Hindlimb muscle (tissue), 1 donor: ENCODE data around the gene CDH4. TPM values are rescaled to one million over a fixed set of nuclear protein-coding genes. Genes with fewer than 3 reads are reported as not detected.

Source experiments
- DNase-seq: peaks from one replicate; pipeline ENCODE4 v3.0.0-alpha.2; 2013
- polyA plus RNA-seq: library from polyadenylated mRNA; unstranded; fragments of 120-200 nt; gene quantifications from one replicate; pipeline ENCODE4 v1.2.1, GENCODE V29; 2013; ENCODE audit not compliant: insufficient read length

CDH4 gene
- polyA plus RNA-seq, 1 donor: 1.0 TPM

DNA sequence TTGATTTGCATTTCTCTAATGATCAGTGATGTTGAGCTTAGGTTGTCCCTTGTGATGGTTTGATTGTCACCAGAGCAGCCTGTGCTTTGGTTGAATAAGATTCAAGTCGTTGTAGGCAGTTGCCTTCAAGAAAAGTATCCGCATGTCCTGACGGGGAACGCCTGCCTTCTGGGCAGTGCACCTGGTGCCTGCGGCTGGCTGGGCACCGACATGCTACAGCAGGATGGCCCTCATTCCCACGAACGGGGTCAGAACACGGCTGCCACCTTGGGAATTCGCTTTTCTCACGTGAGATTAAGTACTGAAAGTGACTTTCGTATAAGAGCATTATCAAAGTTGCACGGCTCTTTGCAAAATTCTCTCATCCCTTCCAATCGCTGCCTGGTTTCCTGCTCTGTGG lies 78.4 kb downstream of the CDH4 start:
- DNase-seq: no peak

GRCh38 chr20:61331543-61331942 lies 79.5 kb downstream of the CDH4 start:
- DNase-seq: no peak

GRCh38 chr20:61332016-61332975 lies 80.2 kb downstream of the CDH4 start:
- DNase-seq: no peak

GRCh38 chr20:61333484-61334108 lies 81.5 kb downstream of the CDH4 start:
- no peak for DNase-seq

GRCh38 chr20:61340157-61340556 lies 88.1 kb downstream of the CDH4 start:
- DNase-seq: no peak

- no peak for DNase-seq
These were observed 89.5 kb downstream of the CDH4 start for GRCh38 chr20:61341605-61342004.

DNA sequence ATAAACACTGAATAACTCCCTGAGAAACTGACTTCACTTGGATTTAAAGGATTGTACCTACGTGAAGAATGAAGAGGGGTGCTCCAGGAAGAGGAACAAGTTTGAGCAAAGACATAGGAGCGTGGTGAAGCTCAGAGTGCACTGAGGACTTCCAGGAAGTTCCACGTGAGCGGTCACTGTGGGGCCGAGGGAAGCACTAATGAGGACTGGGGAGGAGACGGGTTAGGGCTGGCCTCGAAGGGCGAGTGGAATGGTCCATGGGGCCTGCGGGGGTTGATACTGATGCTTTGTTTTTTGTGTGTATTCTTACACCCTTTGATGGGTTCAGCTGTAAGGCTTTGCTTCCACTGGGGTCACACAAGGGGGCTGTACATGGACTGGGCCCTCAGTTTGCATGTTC lies 91.9 kb downstream of the CDH4 start:
- DNase-seq: no peak

GRCh38 chr20:61345656-61346055 lies 93.6 kb downstream of the CDH4 start:
- no peak for DNase-seq

- DNase-seq: no peak
These were observed 94.9 kb downstream of the CDH4 start for GRCh38 chr20:61346996-61347395.

- no peak for DNase-seq
These were observed 95.4 kb downstream of the CDH4 start for GRCh38 chr20:61347443-61347842.

DNA sequence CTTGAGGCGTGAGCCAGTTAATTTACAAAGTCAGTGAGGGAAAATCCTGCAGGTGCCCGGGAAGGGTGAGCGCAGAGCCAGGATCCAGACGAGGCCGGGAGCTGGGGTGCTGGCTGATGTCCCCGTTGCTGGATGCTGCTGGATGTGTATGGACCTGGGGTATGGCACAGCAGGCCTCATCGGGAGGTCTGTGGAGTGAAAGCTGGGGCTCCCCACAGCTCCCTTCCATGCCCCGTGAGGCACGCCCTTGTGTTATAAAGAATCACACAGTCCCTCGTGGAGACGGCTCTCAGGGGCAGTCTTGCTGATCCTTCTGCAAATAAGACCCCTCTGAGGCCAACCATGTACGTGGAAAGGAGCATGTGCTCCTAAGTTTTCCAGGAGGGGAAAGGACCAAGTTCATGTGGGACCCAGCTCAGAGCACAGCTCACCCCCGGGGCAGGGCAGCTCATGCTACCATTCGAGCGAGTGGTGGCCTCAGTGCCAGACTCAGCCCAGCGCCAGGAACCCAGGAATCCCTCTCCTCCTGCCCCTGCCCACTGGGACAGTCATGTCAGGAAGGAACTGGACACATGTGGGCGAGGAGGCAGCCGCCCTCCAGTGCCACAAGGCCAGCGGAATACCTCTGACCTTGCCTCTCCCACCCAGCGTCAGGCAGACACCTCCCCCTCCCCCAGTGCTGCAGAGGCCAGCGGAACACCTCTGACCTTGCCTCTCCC lies 97.5 kb downstream of the CDH4 start:
- DNase-seq: no peak

DNA sequence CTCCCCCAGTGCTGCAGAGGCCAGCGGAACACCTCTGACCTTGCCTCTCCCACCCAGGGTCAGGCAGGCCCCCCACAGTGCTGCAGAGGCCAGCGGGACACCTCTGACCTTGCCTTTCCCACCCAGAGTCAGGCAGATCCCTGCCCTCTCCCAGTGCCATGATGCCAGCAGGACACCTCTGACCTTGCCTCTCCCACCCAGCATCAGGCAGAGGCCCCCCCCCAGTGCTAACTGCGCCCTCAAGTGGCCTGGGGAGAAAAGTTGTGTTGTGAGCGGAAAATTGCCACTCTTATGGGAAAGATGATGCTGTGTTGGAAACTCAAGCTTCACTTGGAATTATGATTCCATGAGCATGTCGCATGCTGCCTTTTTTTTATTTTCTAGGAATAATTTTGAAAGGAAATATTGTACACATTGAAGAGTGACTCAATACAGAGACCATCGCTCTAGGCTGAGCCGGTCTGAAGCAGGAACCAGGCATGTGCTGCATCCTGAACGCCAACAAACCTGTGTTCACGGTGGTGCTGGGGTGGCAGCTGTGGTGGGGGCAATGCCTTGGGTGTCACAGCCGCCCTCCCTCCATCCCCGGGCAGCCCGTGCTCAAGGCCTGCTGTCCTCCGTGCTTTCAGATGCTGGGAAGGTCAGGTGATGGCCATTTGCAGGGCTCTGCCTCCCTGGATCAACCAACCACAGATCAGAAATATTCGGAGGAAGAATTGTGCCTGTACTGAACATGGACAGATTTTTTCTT lies 98.6 kb downstream of the CDH4 start:
- DNase-seq: no peak

- no peak for DNase-seq
These were observed 100.5 kb downstream of the CDH4 start for GRCh38 chr20:61352346-61353260.

DNA sequence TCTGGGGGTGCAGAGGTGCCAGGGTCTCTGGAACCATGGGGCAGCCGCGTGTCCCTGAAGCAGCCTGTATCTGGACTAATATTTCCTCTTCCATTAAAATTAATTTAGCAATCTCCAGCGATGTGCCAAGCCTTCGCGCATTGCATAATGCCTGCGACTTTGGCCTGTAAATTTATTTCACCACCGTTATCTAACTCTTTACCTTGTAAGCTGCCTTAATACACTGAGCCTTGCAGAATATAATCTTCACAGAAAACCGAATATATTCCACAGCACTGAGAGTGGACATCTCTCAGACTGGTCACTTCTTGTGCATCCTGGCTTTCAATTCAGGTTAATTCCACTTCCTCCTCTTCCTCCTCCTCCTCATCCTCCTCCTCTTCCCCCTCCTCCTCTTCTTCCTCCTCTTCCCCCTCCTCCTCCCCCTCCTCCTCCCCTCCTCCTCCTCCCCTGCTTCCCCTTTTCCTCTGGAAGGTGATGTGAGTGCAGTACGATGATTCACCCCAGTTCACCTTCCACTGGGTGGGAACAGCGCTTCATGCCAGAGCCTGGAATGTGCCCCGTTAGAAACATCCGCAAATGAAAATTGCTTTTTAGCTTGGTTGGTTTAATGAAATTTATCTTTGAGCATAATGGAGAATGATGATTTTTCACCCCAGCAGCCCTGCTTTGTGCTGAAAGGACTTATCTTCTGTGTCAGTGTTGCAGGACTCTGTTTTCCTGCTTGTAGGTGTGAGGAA lies 101.4 kb downstream of the CDH4 start:
- DNase-seq: no peak

GRCh38 chr20:61354001-61354390 lies 101.9 kb downstream of the CDH4 start:
- no peak for DNase-seq

DNA sequence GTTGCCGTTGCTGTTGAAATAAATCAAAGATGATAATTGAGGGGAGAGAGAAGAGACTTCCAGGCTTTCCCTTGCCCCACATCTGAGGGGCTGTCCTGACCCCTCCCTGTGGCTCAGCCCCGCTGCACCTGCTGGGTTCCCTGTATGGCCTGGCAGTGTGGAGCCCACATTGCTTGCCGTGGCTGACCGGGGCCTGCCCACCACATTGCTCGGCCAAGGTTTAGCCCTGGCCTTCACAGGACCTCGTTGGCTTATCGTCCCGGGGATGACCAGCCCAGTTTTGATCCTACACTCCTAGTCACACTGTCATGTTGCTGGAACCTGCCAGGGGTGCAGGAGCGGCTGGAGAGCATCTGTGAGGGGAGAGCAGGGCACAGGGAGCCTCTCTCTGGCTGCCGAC lies 102.4 kb downstream of the CDH4 start:
- no peak for DNase-seq

DNA sequence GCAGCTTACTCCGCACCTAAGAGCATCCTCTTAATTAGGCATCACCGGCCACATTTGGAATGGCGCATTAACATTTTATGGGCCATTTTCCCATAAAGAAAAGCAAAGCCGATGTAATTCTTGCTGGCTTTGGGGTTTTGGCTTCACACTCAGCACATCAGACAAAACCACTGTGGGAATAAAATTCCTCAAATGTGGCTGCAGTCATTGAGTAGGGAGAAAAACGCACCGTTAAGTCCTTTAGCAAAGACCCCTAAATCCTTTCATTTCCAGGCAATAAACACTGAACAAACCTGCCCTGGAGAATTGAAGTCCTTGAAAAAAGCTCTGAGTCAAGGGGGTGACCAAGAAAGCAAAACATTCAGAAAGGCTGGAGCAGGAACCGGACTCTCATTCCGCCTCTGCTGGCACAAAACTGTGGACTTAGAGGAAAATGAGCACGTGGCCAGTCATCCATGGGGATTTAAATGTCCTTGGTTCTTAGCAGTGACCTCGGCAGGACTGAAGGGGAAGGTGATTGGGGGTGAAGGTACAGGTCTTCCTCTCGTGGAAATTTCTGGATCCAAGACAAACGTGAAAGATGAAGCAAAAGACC lies 102.9 kb downstream of the CDH4 start:
- DNase-seq: no peak

GRCh38 chr20:61355585-61355984 lies 103.5 kb downstream of the CDH4 start:
- DNase-seq: no peak

- no peak for DNase-seq
These were observed 104.1 kb downstream of the CDH4 start for GRCh38 chr20:61356196-61356595.

DNA sequence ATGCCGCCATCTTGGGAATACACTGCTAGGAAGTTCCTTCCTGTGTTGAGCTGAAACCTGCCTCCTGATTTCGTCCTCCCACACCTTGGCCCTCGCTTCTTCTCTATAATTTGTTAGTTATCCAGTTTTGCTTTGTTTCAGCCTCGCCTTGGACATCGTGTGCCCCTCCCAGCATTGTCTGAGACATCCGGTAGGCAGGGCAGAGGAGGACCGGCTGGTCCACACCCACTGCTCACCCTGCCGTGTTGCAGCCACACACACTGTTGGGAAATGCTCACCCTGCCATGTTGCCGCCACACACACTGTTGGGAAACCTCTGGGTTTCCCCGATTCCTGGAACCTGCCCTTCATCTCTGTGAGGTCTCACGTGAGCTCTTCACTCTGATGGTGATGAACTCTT lies 105.1 kb downstream of the CDH4 start:
- DNase-seq: no peak
